Measurements from ENCODE around the gene IGSF9B. TPM values are rescaled to one million over a fixed set of nuclear protein-coding genes. Genes with fewer than 3 reads are reported as not detected.
A peak's percentile ranks its signal among the peaks of the same experiment; 100 is the strongest.

The IGSF9B gene
- polyA plus RNA-seq, 6 donors from 2014 or later: not detected

DNA sequence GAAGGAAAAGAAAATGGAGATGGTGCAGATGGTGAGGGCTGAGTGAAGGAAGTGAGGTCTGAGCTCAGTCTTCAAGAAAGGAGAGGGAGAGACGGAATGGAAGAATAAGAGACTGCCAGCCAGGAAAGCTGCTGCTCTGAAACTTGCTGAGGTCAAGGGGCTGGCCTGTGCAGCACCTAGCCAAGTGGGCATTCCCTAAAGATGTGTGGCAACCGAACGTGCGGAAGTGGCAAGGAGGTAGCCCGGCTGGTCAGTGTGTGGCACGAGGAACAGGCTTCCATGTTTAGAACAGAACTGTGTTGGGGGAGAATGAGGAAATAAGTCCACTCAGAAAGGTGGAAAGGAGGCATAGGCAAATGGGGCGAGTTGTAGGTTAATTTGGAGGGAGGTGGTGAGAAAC is 7.6 kb upstream of the IGSF9B start:
- Mint-ChIP-seq H3K27me3 (peaks cover 24 to 50% (median 40%) of the 10 kb centered on the region in 3 donors), H3K27ac (no peak overlapping the region)

GRCh38 chr11:133961890-133962289 is 5.1 kb upstream of the IGSF9B start:
- peaks cover 0 to 15% of the 10 kb centered on the region in 2 donors for H3K36me3 Mint-ChIP-seq
- peaks cover 0 to 6% (median 3%) of the 10 kb centered on the region in 7 donors for H3K9me3 Mint-ChIP-seq
- H3K27me3 Mint-ChIP-seq: peaks cover 24 to 63% (median 48%) of the 10 kb centered on the region in 3 donors
- no peak overlapping the region for H3K27ac Mint-ChIP-seq
- H3K4me3 Mint-ChIP-seq: no peak overlapping the region
- peaks cover 4 to 8% (median 6%) of the 10 kb centered on the region in 3 donors for H3K4me1 Mint-ChIP-seq
- no peak for DNase-seq
- ATAC-seq (ENCODE audit: low read depth in 2 of 2): no peak

More for the DNA sequence above, 7.6 kb upstream of the IGSF9B start:
- ATAC-seq (ENCODE audit: low read depth in 2 of 2) (no peak), DNase-seq (no peak)
- no peak overlapping the region for H3K4me3 Mint-ChIP-seq
- H3K4me1 Mint-ChIP-seq: peaks cover 0 to 2% (median 0%) of the 10 kb centered on the region in 3 donors
- H3K36me3 Mint-ChIP-seq: peaks cover 0 to 15% of the 10 kb centered on the region in 2 donors
- peaks cover 0 to 10% (median 3%) of the 10 kb centered on the region in 7 donors for H3K9me3 Mint-ChIP-seq

DNA sequence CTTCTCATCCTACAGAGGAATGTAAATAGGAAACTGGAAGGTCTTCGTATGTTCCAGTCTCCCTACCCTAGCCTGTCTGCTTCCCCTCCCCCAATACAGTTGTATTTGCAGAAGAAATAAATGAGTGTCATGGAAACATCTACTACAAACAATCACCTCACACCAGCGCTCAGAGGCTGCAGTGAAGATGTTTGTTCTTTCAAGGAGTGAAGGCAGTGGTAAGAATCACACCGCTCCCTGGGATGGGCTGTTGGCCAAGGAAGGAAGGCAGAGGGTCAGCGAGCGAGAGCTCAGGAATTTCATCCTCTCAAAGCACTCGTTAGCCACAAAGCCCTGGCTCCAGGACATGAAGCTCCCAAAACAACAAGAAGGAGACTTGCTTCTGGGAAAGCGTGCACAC is 1.1 kb upstream of the IGSF9B start:
- Mint-ChIP-seq H3K4me1 (peaks cover 10 to 21% (median 15%) of the 10 kb centered on the region in 3 donors), H3K36me3 (no peaks in the 10 kb centered on the region), H3K27ac (peak overlapping the region in 1 of 6 donors; percentile 32), H3K27me3 (peaks cover 31 to 67% (median 44%) of the 10 kb centered on the region in 3 donors), H3K4me3 (peak overlapping the region in 7 of 8 donors; percentile 34 to 83 (median 69)), H3K9me3 (peaks cover 0 to 4% (median 0%) of the 10 kb centered on the region in 7 donors)
- DNase-seq (no peak), ATAC-seq (ENCODE audit: low read depth in 2 of 2) (no peak)

- Mint-ChIP-seq H3K4me1 (peaks cover 10 to 21% (median 15%) of the 10 kb centered on the region in 3 donors), H3K4me3 (peak overlapping the region in 2 of 8 donors; percentile 44 to 55), H3K9me3 (peaks cover 0 to 4% (median 0%) of the 10 kb centered on the region in 7 donors), H3K27me3 (peaks cover 36 to 69% (median 57%) of the 10 kb centered on the region in 3 donors), H3K36me3 (no peaks in the 10 kb centered on the region), H3K27ac (no peak overlapping the region)
- ATAC-seq (ENCODE audit: low read depth in 2 of 2) (no peak), DNase-seq (no peak)
Observed at GRCh38 chr11:133955945-133956421, 785 bp downstream of the IGSF9B start.

- H3K4me3 Mint-ChIP-seq: peak overlapping the region in 7 of 8 donors; percentile 44 to 87 (median 62)
- H3K27ac Mint-ChIP-seq: no peak overlapping the region
- no peak for DNase-seq
- ATAC-seq (ENCODE audit: low read depth in 2 of 2): no peak
- no peaks in the 10 kb centered on the region for H3K36me3 Mint-ChIP-seq
- peaks cover 36 to 63% (median 57%) of the 10 kb centered on the region in 3 donors for H3K27me3 Mint-ChIP-seq
- H3K4me1 Mint-ChIP-seq: peaks cover 10 to 21% (median 15%) of the 10 kb centered on the region in 3 donors
- peaks cover 0 to 4% (median 0%) of the 10 kb centered on the region in 7 donors for H3K9me3 Mint-ChIP-seq
Observed at GRCh38 chr11:133955081-133955891, 1.5 kb downstream of the IGSF9B start.

DNA sequence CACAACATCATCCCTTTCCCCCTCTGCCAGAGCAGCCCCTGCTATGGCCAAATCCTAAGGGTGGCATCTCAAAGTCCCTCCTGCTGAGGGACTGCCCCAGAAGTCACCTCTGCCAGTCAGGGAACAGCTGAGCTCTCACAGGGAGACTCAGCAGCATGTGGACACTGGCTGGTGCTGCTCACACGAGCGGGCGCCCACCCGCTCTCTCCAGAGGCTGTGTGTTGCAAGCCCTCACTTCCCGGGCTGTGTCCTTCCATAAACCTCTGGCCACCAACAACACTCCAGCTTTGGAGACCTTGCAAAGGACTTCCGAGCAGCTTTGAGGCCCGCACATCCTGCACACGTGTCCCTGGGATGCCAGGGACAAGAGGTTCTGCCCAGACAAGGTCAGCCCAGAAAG is 2.8 kb downstream of the IGSF9B start:
- no peak overlapping the region for H3K27ac Mint-ChIP-seq
- peak overlapping the region in 1 of 8 donors; percentile 81 for H3K4me3 Mint-ChIP-seq
- no peaks in the 10 kb centered on the region for H3K36me3 Mint-ChIP-seq
- peaks cover 0 to 4% (median 0%) of the 10 kb centered on the region in 7 donors for H3K9me3 Mint-ChIP-seq
- peaks cover 14 to 21% (median 15%) of the 10 kb centered on the region in 3 donors for H3K4me1 Mint-ChIP-seq
- no peak for DNase-seq
- no peak for ATAC-seq (ENCODE audit: low read depth in 2 of 2)
- peaks cover 46 to 69% (median 63%) of the 10 kb centered on the region in 3 donors for H3K27me3 Mint-ChIP-seq

DNA sequence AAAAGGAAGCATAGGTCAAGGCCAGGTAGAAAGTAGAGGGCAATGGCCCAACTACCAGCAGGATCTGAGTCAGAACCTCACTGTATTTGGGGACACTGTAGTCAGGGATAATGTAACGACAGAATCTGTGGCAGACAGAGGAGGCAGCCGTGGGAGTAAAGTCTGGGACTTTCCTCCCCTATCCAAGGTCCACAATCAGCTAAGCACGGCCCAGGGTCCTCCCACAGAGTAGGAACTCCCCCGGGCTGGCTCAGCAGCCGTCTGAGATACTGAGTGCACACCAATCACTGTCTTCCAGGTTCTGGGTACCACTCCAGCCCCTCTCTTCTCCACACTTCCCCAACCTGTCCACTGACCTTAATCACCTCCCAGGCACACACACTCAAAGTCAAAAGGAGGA is 3.2 kb downstream of the IGSF9B start:
- Mint-ChIP-seq H3K27me3 (peaks cover 45 to 69% (median 63%) of the 10 kb centered on the region in 3 donors), H3K36me3 (no peaks in the 10 kb centered on the region), H3K9me3 (peaks cover 0 to 4% (median 0%) of the 10 kb centered on the region in 7 donors), H3K27ac (peak overlapping the region in 1 of 6 donors; percentile 22), H3K4me3 (peak overlapping the region in 2 of 8 donors; percentile 7 to 49), H3K4me1 (peaks cover 14 to 21% (median 15%) of the 10 kb centered on the region in 3 donors)
- ATAC-seq (ENCODE audit: low read depth in 2 of 2) (no peak), DNase-seq (no peak)

DNA sequence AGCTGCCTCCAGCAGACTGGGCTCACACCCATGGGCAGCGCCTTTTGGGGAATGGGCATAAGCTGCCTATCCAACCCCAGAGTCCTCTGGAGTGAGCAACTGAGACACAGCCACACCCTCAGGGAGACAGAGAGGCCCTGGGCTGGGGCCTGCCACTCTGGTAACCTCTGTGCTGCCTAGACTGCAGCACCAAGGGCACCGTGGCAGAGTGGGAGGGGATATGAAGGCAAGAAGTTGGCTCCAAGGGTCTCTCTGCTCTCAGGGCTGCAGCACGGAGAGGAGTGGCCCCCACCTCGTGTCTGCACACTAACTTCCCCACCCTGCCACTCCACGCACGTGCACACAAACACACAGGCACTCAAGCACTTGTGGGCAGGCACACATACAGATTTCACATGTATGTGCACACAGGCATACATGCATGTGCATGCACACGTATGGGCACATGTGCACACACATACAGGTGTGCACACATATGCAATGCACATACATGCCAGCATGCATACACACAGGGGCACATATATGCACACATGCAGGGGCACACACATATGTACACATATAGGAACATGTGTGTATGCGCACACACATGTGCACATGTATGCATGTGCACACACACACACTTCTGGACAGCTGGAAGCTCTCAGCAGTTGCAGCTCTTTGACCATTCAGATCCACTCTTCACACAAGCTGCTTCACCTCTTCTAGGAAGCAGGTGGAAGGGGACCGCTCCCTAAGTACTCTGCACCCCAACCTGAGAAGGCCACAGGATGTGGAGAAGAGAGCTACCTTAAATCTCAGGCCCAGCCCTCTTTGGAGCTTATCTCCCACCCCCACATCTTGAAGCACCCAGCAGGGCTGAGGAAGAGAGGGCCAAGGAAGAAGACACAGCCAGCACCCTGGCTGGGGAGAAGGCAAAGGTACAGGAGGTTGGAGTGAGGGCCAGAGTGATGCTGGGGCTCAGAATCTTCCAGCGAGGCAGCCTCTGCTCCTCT is 4.3 kb downstream of the IGSF9B start:
- no peaks in the 10 kb centered on the region for H3K36me3 Mint-ChIP-seq
- DNase-seq: no peak
- no peak overlapping the region for H3K4me3 Mint-ChIP-seq
- H3K4me1 Mint-ChIP-seq: peaks cover 10 to 22% (median 15%) of the 10 kb centered on the region in 3 donors
- no peak for ATAC-seq (ENCODE audit: low read depth in 2 of 2)
- H3K9me3 Mint-ChIP-seq: peaks cover 0 to 4% (median 0%) of the 10 kb centered on the region in 7 donors
- no peak overlapping the region for H3K27ac Mint-ChIP-seq
- peaks cover 43 to 69% (median 63%) of the 10 kb centered on the region in 3 donors for H3K27me3 Mint-ChIP-seq

DNA sequence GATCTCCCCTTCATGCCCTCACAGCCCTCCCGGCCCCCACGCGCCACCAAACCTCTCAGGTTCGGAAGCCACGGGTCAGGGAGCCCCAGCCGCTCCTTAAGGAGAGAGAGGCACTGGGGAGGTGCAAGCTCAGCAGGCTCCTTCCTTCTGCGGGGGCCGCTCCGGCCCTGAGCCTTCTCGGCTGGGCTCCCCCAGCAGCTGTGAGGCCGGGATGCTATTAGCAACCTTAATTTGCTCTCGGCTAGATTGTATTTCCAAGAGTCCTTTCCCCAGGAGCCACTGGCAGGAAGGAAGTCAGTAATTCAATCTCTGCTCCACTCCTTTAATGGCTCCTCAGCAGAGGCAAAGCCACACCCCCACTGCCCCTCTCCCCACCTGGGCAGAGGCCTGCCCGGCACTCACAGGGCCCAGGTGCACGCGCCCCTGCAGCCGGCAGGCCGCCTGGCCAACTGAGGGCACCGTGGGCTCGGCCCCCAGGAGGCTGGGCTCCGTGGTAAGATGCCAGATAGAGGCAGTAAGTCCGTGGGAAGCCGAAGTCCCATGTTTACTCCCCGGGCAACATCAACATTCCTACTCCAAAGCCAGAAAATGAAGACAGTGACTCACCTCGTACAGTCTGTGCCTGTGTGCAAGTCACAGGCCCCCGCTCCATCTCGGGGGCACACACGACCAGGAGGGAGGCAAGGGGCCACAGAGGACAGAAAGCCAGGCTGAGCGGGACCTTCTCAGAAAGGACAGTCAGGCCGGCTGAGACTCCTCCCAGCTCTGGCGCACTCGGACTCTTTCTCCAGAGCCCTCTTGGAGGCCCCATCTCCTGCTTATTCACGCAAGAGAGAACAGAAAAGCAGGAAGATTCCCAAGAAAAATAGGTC is 5.2 kb downstream of the IGSF9B start:
- no peak overlapping the region for H3K4me3 Mint-ChIP-seq
- H3K27ac Mint-ChIP-seq: no peak overlapping the region
- ATAC-seq (ENCODE audit: low read depth in 2 of 2): no peak

GRCh38 chr11:133950874-133951326 is 5.9 kb downstream of the IGSF9B start:
- Mint-ChIP-seq H3K9me3 (peaks cover 0 to 4% (median 0%) of the 10 kb centered on the region in 7 donors), H3K27ac (no peak overlapping the region), H3K36me3 (no peaks in the 10 kb centered on the region), H3K4me1 (peaks cover 8 to 18% (median 15%) of the 10 kb centered on the region in 3 donors), H3K27me3 (peaks cover 45 to 79% (median 73%) of the 10 kb centered on the region in 3 donors), H3K4me3 (no peak overlapping the region)
- no peak for DNase-seq
- no peak for ATAC-seq (ENCODE audit: low read depth in 2 of 2)

More for the DNA sequence above, 5.2 kb downstream of the IGSF9B start:
- Mint-ChIP-seq H3K27me3 (peaks cover 45 to 75% (median 67%) of the 10 kb centered on the region in 3 donors), H3K36me3 (no peaks in the 10 kb centered on the region), H3K4me1 (peaks cover 8 to 18% (median 15%) of the 10 kb centered on the region in 3 donors), H3K9me3 (peaks cover 0 to 4% (median 0%) of the 10 kb centered on the region in 7 donors)
- DNase-seq: no peak

DNA sequence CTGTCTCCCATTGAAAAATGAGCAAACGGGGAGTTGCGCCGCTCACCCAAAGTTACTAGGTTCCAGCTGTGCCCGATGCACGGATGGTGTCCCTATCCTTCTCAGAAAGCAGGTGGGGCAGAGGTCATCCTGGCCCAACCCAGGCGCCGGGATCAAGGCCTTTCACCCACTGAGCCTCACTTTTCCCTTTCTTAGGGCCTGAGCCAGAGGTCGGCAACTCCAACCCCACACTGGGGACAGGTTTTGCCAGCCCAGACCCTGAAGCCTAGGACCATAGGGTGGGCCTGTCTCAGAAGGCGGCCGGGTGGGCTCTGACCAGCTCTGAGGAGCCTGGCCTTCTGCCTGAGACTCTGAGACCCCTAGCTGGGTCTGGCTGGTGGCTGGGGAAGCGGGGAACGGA is 6.3 kb downstream of the IGSF9B start:
- Mint-ChIP-seq H3K4me3 (no peak overlapping the region), H3K9me3 (peaks cover 0 to 4% (median 0%) of the 10 kb centered on the region in 7 donors), H3K36me3 (no peaks in the 10 kb centered on the region), H3K27me3 (peaks cover 45 to 83% (median 75%) of the 10 kb centered on the region in 3 donors), H3K27ac (no peak overlapping the region), H3K4me1 (peaks cover 6 to 16% (median 15%) of the 10 kb centered on the region in 3 donors)
- ATAC-seq (ENCODE audit: low read depth in 2 of 2): no peak
- no peak for DNase-seq

DNA sequence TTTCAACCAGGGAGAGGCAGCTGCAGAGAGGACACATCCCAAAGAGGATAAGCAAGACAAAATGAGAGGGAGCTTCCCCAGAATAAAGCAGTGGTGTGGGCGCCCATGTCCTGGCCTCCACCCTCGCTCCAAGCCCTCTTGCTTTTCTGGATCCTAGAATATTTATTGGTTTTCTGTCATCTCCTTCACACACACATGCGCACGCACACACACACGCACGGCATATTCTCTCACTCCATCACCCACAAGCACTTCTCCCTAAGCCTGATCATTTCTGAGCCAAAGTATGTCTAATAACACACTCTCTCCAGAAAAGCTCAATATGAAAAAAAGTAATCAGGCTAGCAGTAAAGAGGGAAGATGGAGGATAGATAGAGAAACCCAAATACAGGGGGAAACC is 7.6 kb downstream of the IGSF9B start:
- Mint-ChIP-seq H3K36me3 (no peaks in the 10 kb centered on the region), H3K4me3 (no peak overlapping the region), H3K9me3 (peaks cover 0 to 4% (median 0%) of the 10 kb centered on the region in 7 donors), H3K27me3 (peaks cover 41 to 83% (median 75%) of the 10 kb centered on the region in 3 donors), H3K27ac (no peak overlapping the region), H3K4me1 (peaks cover 0 to 10% (median 5%) of the 10 kb centered on the region in 3 donors)
- DNase-seq (no peak), ATAC-seq (ENCODE audit: low read depth in 2 of 2) (no peak)
